GM21423 (cell line): ENCODE data around the gene GRID2.

ENCODE experiments used
- ATAC-seq: cut with Tn5 transposase; IDR thresholded peaks from one replicate; pipeline ENCODE4 v1.9.1; 2021; ENCODE audit warnings: mild to moderate bottlenecking, moderate library complexity; ENCODE audit not compliant: unreplicated experiment

The GRID2 gene

DNA sequence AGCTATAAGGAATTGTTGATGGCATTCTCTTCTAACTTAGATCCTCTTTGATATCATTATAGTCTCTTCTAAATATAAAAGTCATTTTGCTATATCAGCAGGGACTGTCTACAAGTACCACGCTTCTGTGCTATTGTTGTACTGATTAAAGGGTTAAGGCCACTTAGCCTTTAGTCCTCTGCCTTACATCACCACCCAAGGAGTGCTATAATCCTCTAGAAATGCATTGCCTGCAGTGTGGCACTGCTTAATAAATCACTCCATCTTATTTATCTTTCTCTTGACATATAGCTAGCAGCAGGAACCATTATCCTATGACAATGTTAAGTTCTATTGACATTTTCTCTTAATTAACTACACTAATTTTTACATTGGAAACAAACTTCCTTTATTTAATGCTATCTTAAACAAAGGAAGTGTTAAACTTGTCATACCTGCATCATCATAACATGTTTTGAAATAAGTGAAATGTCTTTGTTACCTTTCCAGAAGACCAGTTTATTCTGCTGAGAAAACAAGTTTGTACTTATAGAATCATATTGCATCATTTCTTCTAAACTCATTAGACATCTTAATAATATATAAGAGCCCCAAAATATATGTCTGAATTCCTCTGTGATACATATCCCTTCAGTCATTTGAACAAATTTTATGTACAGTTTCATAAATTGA lies 1163.9 kb downstream of the GRID2 start:
- ATAC-seq, result no peak

- no peak for ATAC-seq
Observed at GRCh38 chr4:93469560-93469959, 1165.8 kb downstream of the GRID2 start.

GRCh38 chr4:93475730-93476129 lies 1172.0 kb downstream of the GRID2 start:
- no peak for ATAC-seq

GRCh38 chr4:93478805-93479204 lies 1175.0 kb downstream of the GRID2 start:
- ATAC-seq, result no peak

DNA sequence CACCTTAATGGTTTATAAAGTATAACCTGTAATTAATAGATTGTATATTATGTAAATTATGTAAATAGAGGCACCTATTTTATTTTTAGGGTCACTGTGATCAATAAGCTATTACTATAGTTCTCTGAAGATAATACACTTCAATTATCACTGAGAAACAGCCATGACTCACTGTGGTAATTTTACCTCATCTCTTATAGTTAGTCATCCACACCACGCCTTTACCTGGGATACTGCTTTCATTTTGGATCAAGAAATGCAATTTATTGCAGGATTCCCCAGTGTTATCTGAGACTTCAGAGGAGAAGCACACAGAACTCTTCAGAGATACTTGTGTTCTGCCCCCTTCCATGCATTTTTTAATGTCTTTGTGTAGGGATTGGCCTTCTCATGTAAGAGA lies 1176.7 kb downstream of the GRID2 start:
- ATAC-seq, result no peak

- ATAC-seq, result no peak
Observed at GRCh38 chr4:93495346-93495745, 1191.6 kb downstream of the GRID2 start.

- ATAC-seq, result no peak
Observed at GRCh38 chr4:93501244-93501643, 1197.5 kb downstream of the GRID2 start.

DNA sequence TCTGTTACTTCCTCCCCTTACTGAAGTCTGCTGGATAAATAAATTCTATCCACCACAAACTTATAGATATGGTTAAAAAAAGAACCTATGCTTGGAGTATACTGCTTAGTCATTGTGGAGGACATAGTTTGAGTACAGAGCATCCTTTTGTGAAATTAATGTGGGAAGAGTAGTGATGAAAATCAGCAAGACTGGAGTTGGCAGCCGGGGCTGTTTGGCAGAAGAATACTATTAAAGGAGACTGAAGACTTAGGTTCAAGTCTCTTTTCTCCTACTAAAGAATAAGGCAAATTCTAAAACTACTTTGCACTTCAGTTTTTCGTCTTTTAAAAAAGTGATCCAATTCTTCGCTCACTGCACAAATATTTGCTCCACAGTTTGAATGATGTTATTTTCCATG lies 1198.2 kb downstream of the GRID2 start:
- ATAC-seq, result no peak

DNA sequence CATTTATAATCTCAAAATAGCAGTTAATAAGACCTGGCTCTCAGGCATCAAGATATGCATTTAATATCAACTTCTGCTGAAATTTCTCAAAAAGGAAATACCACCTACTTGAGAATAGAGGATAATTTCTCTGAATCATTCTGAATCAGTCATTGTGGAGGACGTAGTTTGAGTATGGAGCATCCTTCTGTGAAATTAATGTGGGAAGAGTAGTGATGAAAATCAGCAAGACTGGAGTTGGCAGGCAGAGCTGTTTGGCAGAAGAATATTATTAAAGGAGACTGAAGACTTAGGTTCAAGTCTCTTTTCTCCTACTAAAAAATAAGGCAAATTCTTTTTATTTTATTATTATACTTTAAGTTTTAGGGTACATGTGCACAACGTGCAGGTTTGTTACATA lies 1199.2 kb downstream of the GRID2 start:
- no peak for ATAC-seq

DNA sequence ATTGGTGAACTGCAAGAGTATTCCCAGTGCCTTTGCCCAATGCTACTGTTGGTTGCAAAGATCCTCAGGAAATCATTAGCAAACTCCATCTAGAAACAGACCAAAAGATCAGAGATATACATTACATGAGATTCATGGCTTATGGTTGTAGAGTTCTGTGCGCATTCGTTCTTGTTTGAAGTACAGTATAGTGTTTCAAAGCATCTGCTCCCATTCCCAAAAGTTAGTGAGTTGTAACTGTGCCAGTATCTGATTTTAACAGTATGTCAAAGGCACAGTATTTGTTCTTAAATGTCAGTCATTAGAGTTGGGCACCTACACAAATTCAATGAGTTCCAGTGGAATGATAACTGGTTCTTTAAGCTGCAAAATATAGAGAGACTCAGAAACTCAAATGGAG lies 1210.1 kb downstream of the GRID2 start:
- ATAC-seq, result no peak

DNA sequence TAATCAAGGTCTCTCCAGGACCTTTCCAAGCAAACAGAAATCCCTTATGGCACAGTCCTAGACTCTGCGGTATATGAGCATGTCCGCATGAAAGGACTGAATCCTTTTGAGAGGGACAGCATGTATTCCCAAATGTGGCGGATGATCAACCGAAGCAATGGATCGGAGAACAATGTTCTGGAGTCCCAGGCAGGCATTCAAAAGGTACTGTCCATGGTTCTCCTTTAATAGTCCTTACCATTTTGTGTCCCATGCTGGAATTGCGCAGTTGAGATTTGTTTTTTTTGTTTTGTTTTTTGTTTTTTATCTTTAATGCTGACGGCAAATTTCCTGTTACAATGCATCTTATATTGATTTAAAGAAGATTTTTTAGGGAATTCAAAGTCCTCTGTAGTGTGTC lies 1211.4 kb downstream of the GRID2 start:
- no peak for ATAC-seq

GRCh38 chr4:93529692-93530372 lies 1226.1 kb downstream of the GRID2 start:
- ATAC-seq, result no peak

DNA sequence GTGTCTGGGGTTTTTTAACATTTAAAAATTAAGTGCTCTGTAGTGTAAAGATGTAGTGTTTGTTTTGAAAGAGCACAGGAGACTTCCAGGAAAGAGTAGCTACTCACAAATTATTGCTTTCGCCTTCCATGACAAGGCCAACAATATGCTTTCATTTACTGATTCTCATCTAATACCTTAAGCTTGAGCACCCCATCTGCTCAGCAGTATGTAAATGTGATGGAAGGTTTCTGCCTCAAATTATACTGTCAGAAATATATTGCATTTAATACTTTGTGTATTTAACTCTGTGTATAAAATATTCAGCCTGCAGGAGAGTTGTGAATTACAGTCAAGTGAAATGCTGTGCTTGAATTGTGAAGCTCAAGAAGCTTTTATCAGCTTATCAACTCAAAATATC lies 1228.5 kb downstream of the GRID2 start:
- ATAC-seq, result no peak

GRCh38 chr4:93540562-93540961 lies 1236.8 kb downstream of the GRID2 start:
- ATAC-seq, result no peak

- ATAC-seq, result no peak
Observed at GRCh38 chr4:93561842-93562241, 1258.1 kb downstream of the GRID2 start.

- ATAC-seq, result no peak
Observed at GRCh38 chr4:93568758-93569157, 1265.0 kb downstream of the GRID2 start.

DNA sequence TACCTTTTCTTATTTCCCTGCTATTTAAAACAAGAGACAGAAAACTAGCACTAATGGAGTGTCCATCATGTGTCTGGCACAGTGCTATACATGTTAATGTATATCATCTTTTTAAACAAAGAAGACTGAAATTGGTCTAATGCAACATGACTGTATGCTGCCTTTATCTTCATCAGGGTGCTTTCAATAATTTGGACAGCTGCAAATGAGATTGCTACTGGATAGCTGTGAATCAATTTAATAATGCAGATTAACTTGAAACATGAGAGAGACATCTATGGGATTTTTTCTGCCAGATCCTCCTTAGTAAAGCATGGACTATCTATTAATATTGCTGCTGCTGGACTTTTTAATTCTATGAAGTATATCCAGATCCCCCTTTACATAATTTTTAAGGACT lies 1269.5 kb downstream of the GRID2 start:
- no peak for ATAC-seq

DNA sequence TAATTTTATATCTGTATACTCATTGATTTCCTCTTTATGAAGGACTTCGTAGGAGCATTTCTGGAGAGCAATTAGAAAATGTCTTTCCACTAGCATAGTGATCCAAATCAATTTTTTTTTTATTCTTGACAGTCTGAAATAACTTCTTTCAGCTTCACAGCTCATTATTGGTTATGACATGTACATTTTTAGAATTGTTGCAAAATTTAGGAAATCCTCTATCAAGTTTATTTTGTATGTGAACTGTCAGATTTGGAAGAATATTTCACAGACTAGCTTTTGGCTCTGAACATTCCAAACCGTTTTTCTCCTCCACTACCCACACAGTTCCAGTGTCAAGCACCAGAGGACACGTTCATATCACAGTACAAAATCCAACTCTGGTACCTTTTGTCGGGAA lies 1275.2 kb downstream of the GRID2 start:
- ATAC-seq, result no peak

- no peak for ATAC-seq
Observed at GRCh38 chr4:93605163-93605562, 1301.4 kb downstream of the GRID2 start.

DNA sequence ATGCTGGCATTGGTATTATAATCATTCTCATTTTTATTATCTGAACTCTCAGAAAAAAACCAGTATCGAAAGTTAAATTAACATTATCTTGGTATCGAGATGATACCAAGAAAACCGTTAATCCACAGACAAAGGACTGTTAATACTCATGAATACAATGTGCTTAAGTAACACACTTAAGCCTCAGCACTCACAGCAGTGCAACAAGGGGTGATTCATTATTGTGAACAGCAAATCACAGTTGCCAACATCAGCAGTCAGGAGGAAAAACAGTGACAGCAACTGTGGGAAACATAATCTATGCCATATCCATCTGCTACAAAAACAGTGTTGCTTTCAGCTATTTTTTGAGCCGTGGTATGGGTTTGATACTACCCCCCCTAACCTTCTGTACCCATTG lies 1313.8 kb downstream of the GRID2 start:
- no peak for ATAC-seq

DNA sequence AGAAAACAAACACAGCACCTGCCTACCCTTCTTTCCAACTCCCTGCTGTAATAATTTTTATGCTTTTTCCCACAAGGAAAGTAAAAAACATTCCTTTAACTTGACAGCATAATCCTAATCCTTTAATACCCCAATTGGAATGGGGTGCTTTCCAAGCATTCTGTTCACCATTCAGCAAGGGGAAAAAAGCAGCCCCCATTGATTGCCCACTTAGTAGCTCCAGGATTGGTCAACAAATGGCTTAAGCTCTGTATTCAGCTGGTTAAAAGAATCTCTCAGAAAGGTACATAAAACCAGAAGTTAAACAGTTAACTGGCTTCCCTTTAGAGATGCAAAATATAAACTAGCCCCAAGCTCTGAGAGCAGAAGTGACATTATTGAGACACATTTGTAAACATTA lies 1330.0 kb downstream of the GRID2 start:
- no peak for ATAC-seq

DNA sequence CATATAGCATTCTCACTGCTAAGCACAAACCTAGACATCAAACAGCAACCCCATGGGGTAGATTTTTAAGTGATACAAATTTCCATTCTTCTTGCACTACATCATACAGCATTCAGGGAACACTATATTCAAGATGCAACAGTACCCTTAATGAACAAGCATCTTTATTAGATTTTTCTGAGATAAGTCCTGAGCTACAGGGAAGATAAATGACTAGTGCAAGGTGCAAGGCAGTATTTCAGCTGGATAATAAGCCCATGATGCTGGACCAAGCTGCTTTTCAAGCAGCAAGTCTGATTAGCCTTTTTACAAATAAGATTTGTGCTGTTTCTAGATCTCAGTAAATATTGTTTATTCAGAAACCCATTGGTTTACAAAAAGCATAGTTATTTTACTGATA lies 1332.2 kb downstream of the GRID2 start:
- ATAC-seq, result no peak

DNA sequence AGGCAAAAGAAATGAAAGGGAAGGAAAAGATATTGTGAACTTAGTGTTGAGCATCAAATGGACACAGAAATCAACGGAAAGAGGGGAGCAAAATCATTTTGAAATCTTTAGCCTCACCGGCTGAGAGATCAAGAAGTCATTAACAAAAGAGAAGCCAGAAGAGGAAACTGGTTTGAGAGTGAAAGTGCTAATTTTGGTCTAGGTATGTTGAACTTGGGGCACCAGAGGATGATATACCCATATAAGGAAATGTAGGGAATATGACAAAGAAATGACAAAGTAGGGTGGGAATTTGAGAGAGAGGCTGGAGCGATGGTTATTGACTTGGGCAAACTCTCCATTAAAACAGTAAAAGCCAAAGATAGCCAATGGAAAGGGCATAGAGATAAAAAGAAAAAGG lies 1341.4 kb downstream of the GRID2 start:
- ATAC-seq, result peak; percentile 44
